Osteocyte (in vitro differentiated cells): ENCODE data around the gene TNPO3. TPM values are rescaled to one million over a fixed set of nuclear protein-coding genes. Genes with fewer than 3 reads are reported as not detected.
"Not testable (repeated sequence)": the region's sequence is repeated elsewhere in the genome, so short reads cannot be mapped to it uniquely, and the experiment has no call there.

Experiments
- DNase-seq: peaks from one replicate; pipeline ENCODE4 v3.0.0; 2021; ENCODE audit warnings: mixed read lengths; ENCODE audit not compliant: unreplicated experiment; ENCODE audit errors: extremely low spot score
- H3K27ac Mint-ChIP-seq: one replicate; pipeline ENCODE4 v1.8.0; 2021; ENCODE audit warnings: mild to moderate bottlenecking, mixed read lengths; ENCODE audit not compliant: unreplicated experiment
- H3K27me3 Mint-ChIP-seq: one replicate; pipeline ENCODE4 v1.8.0; 2021; ENCODE audit warnings: mixed read lengths; ENCODE audit not compliant: unreplicated experiment
- H3K36me3 Mint-ChIP-seq: one replicate; pipeline ENCODE4 v1.8.0; 2021; ENCODE audit warnings: mixed read lengths; ENCODE audit not compliant: unreplicated experiment
- H3K4me1 Mint-ChIP-seq: one replicate; pipeline ENCODE4 v1.8.0; 2021; ENCODE audit warnings: mixed read lengths; ENCODE audit not compliant: unreplicated experiment
- H3K4me3 Mint-ChIP-seq: one replicate; pipeline ENCODE4 v1.8.0; 2021; ENCODE audit warnings: mild to moderate bottlenecking, moderate library complexity, mixed read lengths; ENCODE audit not compliant: unreplicated experiment
- H3K9me3 Mint-ChIP-seq: one replicate; pipeline ENCODE4 v1.8.0; 2021; ENCODE audit warnings: mixed read lengths; ENCODE audit not compliant: unreplicated experiment
- CTCF ChIP-seq: fragments of 200-600 bp; sonication (generic); IDR thresholded peaks from 2 replicates; pipeline ENCODE4 v1.5.0; 2021; ENCODE audit warnings: antibody characterized with exemption, mild to moderate bottlenecking, moderate library complexity
- total RNA-seq: library from RNA; stranded (reverse); gene quantifications from 2 replicates; pipeline ENCODE4 v1.2.1, GENCODE V29; 2021

Gene TNPO3
- total RNA-seq, 1 donor from 2014 or later = 46.0 TPM

GRCh38 chr7:129005186-129005585 lies 49.7 kb downstream of the TNPO3 start:
- peaks cover 36% of the 10 kb centered on the region for H3K36me3 Mint-ChIP-seq
- no peaks in the 10 kb centered on the region for H3K27me3 Mint-ChIP-seq
- no peak for TF ChIP-seq CTCF
- no peaks in the 10 kb centered on the region for H3K4me1 Mint-ChIP-seq
- no peak overlapping the region for H3K4me3 Mint-ChIP-seq
- H3K9me3 Mint-ChIP-seq = no peaks in the 10 kb centered on the region
- DNase-seq = no peak
- peak overlapping the region; percentile 35 for H3K27ac Mint-ChIP-seq

GRCh38 chr7:128997181-128997580 lies 57.7 kb downstream of the TNPO3 start:
- no peak for DNase-seq
- no peak for TF ChIP-seq CTCF
- Mint-ChIP-seq H3K36me3 (peaks cover 47% of the 10 kb centered on the region), H3K27me3 (no peaks in the 10 kb centered on the region), H3K27ac (no peak overlapping the region), H3K4me3 (no peak overlapping the region), H3K9me3 (no peaks in the 10 kb centered on the region), H3K4me1 (no peaks in the 10 kb centered on the region)

GRCh38 chr7:128994560-128994959 lies 60.4 kb downstream of the TNPO3 start:
- H3K4me1 Mint-ChIP-seq, DNase-seq, H3K9me3 Mint-ChIP-seq, H3K4me3 Mint-ChIP-seq, H3K27me3 Mint-ChIP-seq, H3K27ac Mint-ChIP-seq: not testable (repeated sequence)
- H3K36me3 Mint-ChIP-seq = peaks cover 36% of the 10 kb centered on the region

GRCh38 chr7:128993419-128993818 lies 61.5 kb downstream of the TNPO3 start:
- Mint-ChIP-seq H3K27me3 (no peaks in the 10 kb centered on the region), H3K4me1 (no peaks in the 10 kb centered on the region), H3K9me3 (no peaks in the 10 kb centered on the region), H3K4me3 (no peak overlapping the region), H3K27ac (no peak overlapping the region), H3K36me3 (peaks cover 35% of the 10 kb centered on the region)
- TF ChIP-seq CTCF = no peak
- DNase-seq = no peak

- no peak for TF ChIP-seq CTCF
- peaks cover 34% of the 10 kb centered on the region for H3K36me3 Mint-ChIP-seq
- no peak for DNase-seq
- H3K4me3 Mint-ChIP-seq = no peak overlapping the region
- no peaks in the 10 kb centered on the region for H3K9me3 Mint-ChIP-seq
- H3K4me1 Mint-ChIP-seq = no peaks in the 10 kb centered on the region
- H3K27me3 Mint-ChIP-seq = no peaks in the 10 kb centered on the region
- peak overlapping the region; percentile 12 for H3K27ac Mint-ChIP-seq
Measured at GRCh38 chr7:128989961-128990360, 65.0 kb downstream of the TNPO3 start.

GRCh38 chr7:128988372-128988771 lies 66.5 kb downstream of the TNPO3 start:
- Mint-ChIP-seq H3K27ac (no peak overlapping the region), H3K27me3 (no peaks in the 10 kb centered on the region), H3K36me3 (peaks cover 37% of the 10 kb centered on the region), H3K9me3 (no peaks in the 10 kb centered on the region), H3K4me1 (no peaks in the 10 kb centered on the region), H3K4me3 (no peak overlapping the region)
- no peak for TF ChIP-seq CTCF
- no peak for DNase-seq
